Endothelial cell of umbilical vein (primary cell): ENCODE data around the gene FAM168B.

Experiments
- EZH2 ChIP-seq: IDR thresholded peaks from 2 replicates; pipeline ENCODE4 v1.6.1; 2012; ENCODE audit warnings: borderline replicate concordance, low read depth, mild to moderate bottlenecking, moderate library complexity, low read length, inconsistent platforms; ENCODE audit not compliant: severe bottlenecking
- JUN ChIP-seq: IDR thresholded peaks from 2 replicates; pipeline ENCODE4 v1.6.1; 2011; ENCODE audit warnings: borderline replicate concordance, low read depth; ENCODE audit not compliant: insufficient read length, insufficient read depth
- MYC ChIP-seq: IDR thresholded peaks from one replicate; pipeline ENCODE4 v1.6.1; 2011; ENCODE audit warnings: mild to moderate bottlenecking, low read depth, low read length
- POLR2A ChIP-seq: IDR thresholded peaks from 2 replicates; pipeline ENCODE4 v1.6.1; 2012; ENCODE audit warnings: low read depth, mild to moderate bottlenecking, control low read depth, low read length
- POLR2AphosphoS5 ChIP-seq: IDR thresholded peaks from 2 replicates; pipeline ENCODE4 v1.6.1; 2012; ENCODE audit warnings: low read depth, mild to moderate bottlenecking, control low read depth, low read length, moderate library complexity; ENCODE audit not compliant: insufficient read depth
- TF ChIP-seq, protein P1 (sequence below), 2 donors: IDR thresholded peaks; 1 replicate in 1 of 2; 2 replicates in 1 of 2; pipeline ENCODE4 v1.5.1; 2011; ENCODE audit warnings: low read length in 2 of 2, mild to moderate bottlenecking in 2 of 2, moderate library complexity in 2 of 2, control low read depth in 1 of 2, inconsistent platforms in 1 of 2, low read depth in 1 of 2; ENCODE audit not compliant: insufficient read depth in 1 of 2; ENCODE audit errors: extremely low read depth in 1 of 2

DNA sequence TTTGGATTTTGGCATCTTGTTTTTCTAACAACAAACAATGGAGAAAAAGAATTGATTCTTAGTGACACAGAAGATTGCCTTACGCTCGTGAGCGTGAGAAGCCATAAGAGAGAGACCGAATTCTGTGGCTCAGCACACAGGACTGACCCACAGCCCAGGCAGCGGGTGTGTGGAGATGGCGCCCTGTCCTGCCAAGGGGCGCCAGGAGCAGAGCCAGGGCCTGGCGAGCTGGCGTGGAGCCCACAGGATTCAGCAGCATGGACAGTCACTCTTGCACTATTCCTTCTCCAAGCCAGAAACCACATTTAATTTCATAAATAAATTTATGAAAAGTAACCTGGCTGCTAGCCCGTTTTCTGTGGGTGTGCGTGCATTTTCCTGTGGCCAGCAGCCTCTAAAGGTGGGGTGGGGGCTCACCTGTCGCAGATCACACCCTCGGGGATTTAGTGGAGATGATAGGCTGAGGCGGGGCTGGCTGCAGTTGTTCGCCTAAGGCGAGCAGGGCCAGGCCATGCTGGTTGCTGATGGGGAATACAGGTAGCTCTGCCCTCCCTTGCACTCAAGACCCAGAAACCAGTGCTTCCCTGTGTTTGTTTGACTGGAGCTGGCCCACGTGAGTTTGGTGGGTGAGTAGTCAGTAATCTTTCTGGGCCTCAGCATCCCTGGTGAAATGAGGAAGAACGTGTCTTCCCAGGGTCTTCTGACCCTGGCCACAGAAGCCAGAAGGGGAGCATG, 46.2 kb downstream of the FAM168B start:
- TF ChIP-seq, protein P1, sequence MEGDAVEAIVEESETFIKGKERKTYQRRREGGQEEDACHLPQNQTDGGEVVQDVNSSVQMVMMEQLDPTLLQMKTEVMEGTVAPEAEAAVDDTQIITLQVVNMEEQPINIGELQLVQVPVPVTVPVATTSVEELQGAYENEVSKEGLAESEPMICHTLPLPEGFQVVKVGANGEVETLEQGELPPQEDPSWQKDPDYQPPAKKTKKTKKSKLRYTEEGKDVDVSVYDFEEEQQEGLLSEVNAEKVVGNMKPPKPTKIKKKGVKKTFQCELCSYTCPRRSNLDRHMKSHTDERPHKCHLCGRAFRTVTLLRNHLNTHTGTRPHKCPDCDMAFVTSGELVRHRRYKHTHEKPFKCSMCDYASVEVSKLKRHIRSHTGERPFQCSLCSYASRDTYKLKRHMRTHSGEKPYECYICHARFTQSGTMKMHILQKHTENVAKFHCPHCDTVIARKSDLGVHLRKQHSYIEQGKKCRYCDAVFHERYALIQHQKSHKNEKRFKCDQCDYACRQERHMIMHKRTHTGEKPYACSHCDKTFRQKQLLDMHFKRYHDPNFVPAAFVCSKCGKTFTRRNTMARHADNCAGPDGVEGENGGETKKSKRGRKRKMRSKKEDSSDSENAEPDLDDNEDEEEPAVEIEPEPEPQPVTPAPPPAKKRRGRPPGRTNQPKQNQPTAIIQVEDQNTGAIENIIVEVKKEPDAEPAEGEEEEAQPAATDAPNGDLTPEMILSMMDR (IDR thresholded peaks at IDR 0.05; ENCODE audit: extremely low read depth in 1 of 2, insufficient read depth in 1 of 2, low read depth in 1 of 2, low read length in 2 of 2), result no peak
- no peak for TF ChIP-seq POLR2A
- TF ChIP-seq EZH2, result no peak
- no peak for TF ChIP-seq POLR2AphosphoS5
- TF ChIP-seq JUN, result no peak
- no peak for TF ChIP-seq MYC
